ENCODE results near the gene NPSR1.

NPSR1 gene

DNA sequence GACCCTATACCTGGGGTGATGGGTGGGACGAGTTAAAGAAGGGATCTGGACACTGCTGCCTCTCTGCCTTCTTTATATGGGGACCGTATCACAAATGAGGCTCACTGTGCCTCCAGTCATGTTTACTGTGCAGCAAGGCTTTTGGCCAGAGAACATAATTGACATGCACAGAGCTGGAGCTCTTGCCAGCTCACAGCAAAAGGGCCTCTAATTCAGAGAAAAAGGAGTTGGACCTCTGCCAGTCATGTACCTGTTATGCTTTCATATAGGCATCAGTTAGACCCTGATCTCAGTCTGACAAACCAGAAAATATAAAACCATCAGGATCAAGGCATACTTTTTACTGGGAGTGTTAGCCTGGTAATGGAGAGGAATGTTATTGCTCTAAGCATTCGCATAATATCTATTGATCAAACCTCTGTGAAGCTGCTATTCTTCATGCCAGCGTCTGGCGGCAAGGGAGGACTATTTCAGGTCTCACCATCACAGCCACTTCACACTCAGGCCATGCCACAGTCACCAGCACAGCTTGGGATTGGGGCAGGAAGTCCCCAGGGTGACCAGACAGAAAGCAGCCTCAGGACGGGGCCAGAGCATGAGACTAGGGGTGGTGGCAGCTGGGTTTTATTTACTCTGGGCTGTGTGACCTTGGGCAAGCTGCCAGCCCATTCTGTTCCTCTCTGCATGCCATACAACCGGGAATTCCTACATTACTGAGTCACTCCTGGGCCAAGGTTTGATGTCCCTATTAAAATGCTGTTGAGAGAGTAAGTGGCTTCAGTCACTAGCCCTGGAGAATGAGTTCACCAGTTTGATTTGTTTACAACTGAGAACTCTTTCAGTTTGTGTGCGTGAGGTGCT is 90.1 kb downstream of the NPSR1 start (continued):
- TF ChIP-seq ZBTB21 (tag by site-specific recombination; IDR thresholded peaks at IDR 0.05), result peak; percentile 26; the same call in 1 of the 2 replicates
- TF ChIP-seq ZIC2 (tag by site-specific recombination; IDR thresholded peaks at IDR 0.05), result peak; percentile 52
- TF ChIP-seq SP2 (tag by site-specific recombination; IDR thresholded peaks at IDR 0.05), result no peak
- peak; percentile 75 for TF ChIP-seq ZNF660 (tag by site-specific recombination; IDR thresholded peaks at IDR 0.05)
- no peak for TF ChIP-seq ZNF416 (tag by site-specific recombination; IDR thresholded peaks at IDR 0.05)
- 0 out of 2 replicates have a peak, but pooled peaks have one; percentile 45 for TF ChIP-seq ZNF184 (tag by site-specific recombination; IDR thresholded peaks at IDR 0.05)

DNA sequence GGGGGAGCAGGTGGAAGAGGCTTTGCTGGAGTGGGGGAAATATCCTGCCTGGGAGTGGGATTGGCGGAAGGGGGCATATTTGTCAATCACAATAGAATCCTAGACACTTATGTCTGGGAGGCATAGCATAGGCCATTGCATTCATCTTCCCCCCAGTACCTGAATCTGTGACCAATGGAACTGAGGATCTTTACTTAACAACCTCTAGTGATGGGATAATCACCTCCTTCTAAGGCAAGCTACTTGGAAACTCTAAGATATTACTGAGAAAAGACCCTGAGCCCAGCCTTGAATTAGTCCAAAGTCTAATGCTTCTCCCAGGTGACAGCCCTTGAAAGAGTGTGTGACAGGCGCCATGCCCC is 90.7 kb downstream of the NPSR1 start:
- POLR2A ChIA-PET, result no interaction called here
- no peak overlapping the region for H3K27ac ChIP-seq (ENCODE audit: extremely low read depth, low read depth, low read length)

DNA sequence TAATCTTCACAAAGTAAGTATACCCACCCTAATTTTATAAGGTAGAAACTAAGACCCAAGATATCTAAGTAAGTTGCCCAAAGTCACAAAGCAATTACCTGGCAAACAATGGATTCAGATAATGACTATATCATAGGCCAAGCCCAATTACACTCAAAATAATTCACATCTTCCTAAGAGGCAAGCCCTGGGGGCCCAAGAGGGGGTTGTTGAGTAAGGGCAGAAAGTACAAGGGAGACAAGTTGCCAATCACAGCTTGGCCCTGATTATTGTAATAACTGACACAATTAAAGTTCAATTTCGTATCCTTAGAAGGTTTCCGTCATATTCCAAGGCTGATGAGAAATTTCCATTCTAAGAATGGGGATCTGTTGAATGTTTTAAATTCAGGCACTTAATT is 91.4 kb downstream of the NPSR1 start:
- ChIA-PET POLR2A (no interaction called here), CTCF (interaction anchor here (0.7 to 1.3 kb wide), 3 partner anchors 9 to 178 kb away, joined by 3 to 6 read pairs (median 3); no protein-coding TSS in a partner anchor)
- H3K36me3 ChIP-seq (ENCODE audit: control insufficient read depth in 2 of 2, insufficient read depth in 1 of 2, low read length in 2 of 2), result no peaks in the 10 kb centered on the region
- H3K4me1 ChIP-seq (ENCODE audit: control insufficient read depth, insufficient read depth, low read length), result peaks cover 8% of the 10 kb centered on the region
- H3K4me3 ChIP-seq (ENCODE audit: low read depth, low read length), result no peak overlapping the region
- H3K27ac ChIP-seq (ENCODE audit: extremely low read depth, low read depth, low read length), result no peak overlapping the region
- no peaks in the 10 kb centered on the region for H3K9me3 ChIP-seq (ENCODE audit: control insufficient read depth, insufficient read depth, low read depth, low read length)
- TF ChIP-seq, protein P1, sequence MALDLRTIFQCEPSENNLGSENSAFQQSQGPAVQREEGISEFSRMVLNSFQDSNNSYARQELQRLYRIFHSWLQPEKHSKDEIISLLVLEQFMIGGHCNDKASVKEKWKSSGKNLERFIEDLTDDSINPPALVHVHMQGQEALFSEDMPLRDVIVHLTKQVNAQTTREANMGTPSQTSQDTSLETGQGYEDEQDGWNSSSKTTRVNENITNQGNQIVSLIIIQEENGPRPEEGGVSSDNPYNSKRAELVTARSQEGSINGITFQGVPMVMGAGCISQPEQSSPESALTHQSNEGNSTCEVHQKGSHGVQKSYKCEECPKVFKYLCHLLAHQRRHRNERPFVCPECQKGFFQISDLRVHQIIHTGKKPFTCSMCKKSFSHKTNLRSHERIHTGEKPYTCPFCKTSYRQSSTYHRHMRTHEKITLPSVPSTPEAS (tag by site-specific recombination; IDR thresholded peaks at IDR 0.05), result no peak
- TF ChIP-seq ZSCAN23 (tag by site-specific recombination; IDR thresholded peaks at IDR 0.05), result no peak
- no peak for TF ChIP-seq HOXA7 (CRISPR knock-in tag; IDR thresholded peaks at IDR 0.05; ENCODE audit: borderline replicate concordance)
- TF ChIP-seq, protein P2, sequence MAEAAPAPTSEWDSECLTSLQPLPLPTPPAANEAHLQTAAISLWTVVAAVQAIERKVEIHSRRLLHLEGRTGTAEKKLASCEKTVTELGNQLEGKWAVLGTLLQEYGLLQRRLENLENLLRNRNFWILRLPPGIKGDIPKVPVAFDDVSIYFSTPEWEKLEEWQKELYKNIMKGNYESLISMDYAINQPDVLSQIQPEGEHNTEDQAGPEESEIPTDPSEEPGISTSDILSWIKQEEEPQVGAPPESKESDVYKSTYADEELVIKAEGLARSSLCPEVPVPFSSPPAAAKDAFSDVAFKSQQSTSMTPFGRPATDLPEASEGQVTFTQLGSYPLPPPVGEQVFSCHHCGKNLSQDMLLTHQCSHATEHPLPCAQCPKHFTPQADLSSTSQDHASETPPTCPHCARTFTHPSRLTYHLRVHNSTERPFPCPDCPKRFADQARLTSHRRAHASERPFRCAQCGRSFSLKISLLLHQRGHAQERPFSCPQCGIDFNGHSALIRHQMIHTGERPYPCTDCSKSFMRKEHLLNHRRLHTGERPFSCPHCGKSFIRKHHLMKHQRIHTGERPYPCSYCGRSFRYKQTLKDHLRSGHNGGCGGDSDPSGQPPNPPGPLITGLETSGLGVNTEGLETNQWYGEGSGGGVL (tag by site-specific recombination; IDR thresholded peaks at IDR 0.05), result no peak
- TF ChIP-seq ZNF654 (tag by site-specific recombination; IDR thresholded peaks at IDR 0.05; ENCODE audit: low read depth), result no peak
- TF ChIP-seq, protein P3, sequence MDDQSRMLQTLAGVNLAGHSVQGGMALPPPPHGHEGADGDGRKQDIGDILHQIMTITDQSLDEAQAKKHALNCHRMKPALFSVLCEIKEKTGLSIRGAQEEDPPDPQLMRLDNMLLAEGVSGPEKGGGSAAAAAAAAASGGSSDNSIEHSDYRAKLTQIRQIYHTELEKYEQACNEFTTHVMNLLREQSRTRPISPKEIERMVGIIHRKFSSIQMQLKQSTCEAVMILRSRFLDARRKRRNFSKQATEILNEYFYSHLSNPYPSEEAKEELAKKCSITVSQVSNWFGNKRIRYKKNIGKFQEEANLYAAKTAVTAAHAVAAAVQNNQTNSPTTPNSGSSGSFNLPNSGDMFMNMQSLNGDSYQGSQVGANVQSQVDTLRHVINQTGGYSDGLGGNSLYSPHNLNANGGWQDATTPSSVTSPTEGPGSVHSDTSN (CRISPR knock-in tag; IDR thresholded peaks at IDR 0.05), result no peak
- TF ChIP-seq ZNF530 (tag by site-specific recombination; IDR thresholded peaks at IDR 0.05; ENCODE audit: low read depth), result no peak
- no peak for TF ChIP-seq GLI4 (tag by site-specific recombination; IDR thresholded peaks at IDR 0.05)
- no peak for TF ChIP-seq ZNF76 (tag by site-specific recombination; IDR thresholded peaks at IDR 0.05; ENCODE audit: borderline replicate concordance, low read depth)
- TF ChIP-seq ZNF140 (tag by site-specific recombination; IDR thresholded peaks at IDR 0.05), result no peak
- TF ChIP-seq ZNF544 (tag by site-specific recombination; IDR thresholded peaks at IDR 0.05), result no peak
- TF ChIP-seq, protein P4, sequence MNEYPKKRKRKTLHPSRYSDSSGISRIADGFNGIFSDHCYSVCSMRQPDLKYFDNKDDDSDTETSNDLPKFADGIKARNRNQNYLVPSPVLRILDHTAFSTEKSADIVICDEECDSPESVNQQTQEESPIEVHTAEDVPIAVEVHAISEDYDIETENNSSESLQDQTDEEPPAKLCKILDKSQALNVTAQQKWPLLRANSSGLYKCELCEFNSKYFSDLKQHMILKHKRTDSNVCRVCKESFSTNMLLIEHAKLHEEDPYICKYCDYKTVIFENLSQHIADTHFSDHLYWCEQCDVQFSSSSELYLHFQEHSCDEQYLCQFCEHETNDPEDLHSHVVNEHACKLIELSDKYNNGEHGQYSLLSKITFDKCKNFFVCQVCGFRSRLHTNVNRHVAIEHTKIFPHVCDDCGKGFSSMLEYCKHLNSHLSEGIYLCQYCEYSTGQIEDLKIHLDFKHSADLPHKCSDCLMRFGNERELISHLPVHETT (tag by site-specific recombination; IDR thresholded peaks at IDR 0.05), result no peak
- no peak for TF ChIP-seq ZNF426 (tag by site-specific recombination; IDR thresholded peaks at IDR 0.05)
- no peak for TF ChIP-seq ZNF211 (tag by site-specific recombination; IDR thresholded peaks at IDR 0.05; ENCODE audit: low read depth)

More for the DNA sequence above, 90.7 kb downstream of the NPSR1 start:
- Histone ChIP-seq H3K36me3 (ENCODE audit: control insufficient read depth in 2 of 2, insufficient read depth in 1 of 2, low read length in 2 of 2) (no peaks in the 10 kb centered on the region), H3K4me1 (ENCODE audit: control insufficient read depth, insufficient read depth, low read length) (peaks cover 8% of the 10 kb centered on the region), H3K9me3 (ENCODE audit: control insufficient read depth, insufficient read depth, low read depth, low read length) (no peaks in the 10 kb centered on the region), H3K4me3 (ENCODE audit: low read depth, low read length) (no peak overlapping the region)
- CTCF ChIA-PET, result interaction anchor here (0.7 to 1.6 kb wide), 4 partner anchors 9 to 179 kb away, joined by 3 to 6 read pairs (median 4); no protein-coding TSS in a partner anchor
- TF ChIP-seq ZBTB17 (tag by site-specific recombination; IDR thresholded peaks at IDR 0.05) (no peak), ZNF132 (tag by site-specific recombination; IDR thresholded peaks at IDR 0.05; ENCODE audit: borderline replicate concordance) (no peak), ZNF629 (tag by site-specific recombination; IDR thresholded peaks at IDR 0.05) (0 out of 2 replicates have a peak, but pooled peaks have one; percentile 3), MYNN (tag by site-specific recombination; IDR thresholded peaks at IDR 0.05; ENCODE audit: borderline replicate concordance) (no peak)
- TF ChIP-seq, protein P5, sequence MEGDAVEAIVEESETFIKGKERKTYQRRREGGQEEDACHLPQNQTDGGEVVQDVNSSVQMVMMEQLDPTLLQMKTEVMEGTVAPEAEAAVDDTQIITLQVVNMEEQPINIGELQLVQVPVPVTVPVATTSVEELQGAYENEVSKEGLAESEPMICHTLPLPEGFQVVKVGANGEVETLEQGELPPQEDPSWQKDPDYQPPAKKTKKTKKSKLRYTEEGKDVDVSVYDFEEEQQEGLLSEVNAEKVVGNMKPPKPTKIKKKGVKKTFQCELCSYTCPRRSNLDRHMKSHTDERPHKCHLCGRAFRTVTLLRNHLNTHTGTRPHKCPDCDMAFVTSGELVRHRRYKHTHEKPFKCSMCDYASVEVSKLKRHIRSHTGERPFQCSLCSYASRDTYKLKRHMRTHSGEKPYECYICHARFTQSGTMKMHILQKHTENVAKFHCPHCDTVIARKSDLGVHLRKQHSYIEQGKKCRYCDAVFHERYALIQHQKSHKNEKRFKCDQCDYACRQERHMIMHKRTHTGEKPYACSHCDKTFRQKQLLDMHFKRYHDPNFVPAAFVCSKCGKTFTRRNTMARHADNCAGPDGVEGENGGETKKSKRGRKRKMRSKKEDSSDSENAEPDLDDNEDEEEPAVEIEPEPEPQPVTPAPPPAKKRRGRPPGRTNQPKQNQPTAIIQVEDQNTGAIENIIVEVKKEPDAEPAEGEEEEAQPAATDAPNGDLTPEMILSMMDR (tag by site-specific recombination; IDR thresholded peaks at IDR 0.05), result no peak

Measured in HEK293 (cell line).